HG03045 (cell line): Measurements from ENCODE around the gene ZNF816.
A peak's percentile ranks its signal among the peaks of the same experiment; 100 is the strongest.
"Not testable (repeated sequence)": the region's sequence is repeated elsewhere in the genome, so short reads cannot be mapped to it uniquely, and the experiment has no call there.

ENCODE experiments used
- ATAC-seq: cut with Tn5 transposase; IDR thresholded peaks from one replicate; pipeline ENCODE4 v1.9.1; 2021; ENCODE audit warnings: mild to moderate bottlenecking, moderate library complexity; ENCODE audit not compliant: unreplicated experiment

Gene ZNF816

GRCh38 chr19:52936151-52936953, 26.3 kb downstream of the ZNF816 start:
- no peak for ATAC-seq

DNA sequence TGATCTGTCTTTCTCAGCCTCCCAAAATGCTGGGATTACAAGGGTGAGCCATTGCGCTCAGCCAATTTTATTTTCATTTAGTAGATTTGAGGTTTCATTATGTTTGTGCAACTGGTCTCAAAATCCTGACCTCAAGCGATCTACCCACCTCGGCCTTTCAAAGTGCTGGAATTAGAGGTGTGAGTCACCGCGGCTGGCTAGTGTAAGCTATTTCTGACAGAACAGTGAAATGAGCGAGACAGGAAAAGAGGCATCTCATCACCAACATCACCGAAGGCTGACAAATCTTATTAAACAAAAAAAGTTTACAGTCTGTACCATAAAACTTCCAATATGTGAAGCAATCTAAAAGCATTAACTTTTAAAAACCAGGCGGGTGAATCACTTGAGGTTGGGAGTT, 27.2 kb downstream of the ZNF816 start:
- no peak for ATAC-seq

DNA sequence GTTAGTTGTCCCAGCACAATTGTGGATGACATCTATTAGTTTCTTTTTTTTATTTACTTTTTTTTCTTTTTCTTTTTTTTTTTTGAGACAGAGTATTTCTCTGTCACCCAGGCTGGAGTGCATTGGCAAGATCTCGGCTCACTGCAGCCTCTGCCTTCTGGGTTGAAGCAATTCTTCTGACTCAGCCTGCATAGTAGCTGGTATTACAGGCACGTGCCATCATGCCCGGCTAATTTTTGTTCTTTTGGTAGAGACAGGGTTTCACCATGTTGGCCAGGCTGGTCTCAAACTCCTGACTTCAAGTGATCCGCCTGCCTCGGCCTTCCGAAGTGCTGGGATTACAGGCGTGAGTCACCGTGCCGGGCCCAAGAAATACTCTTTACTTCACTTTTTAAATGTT, 38.0 kb downstream of the ZNF816 start:
- not testable (repeated sequence) for ATAC-seq

- ATAC-seq: no peak
Observed at GRCh38 chr19:52923778-52924593, 38.7 kb downstream of the ZNF816 start.

- ATAC-seq: peak; percentile 96
Observed at GRCh38 chr19:52922841-52923777, 39.6 kb downstream of the ZNF816 start, which contains the start of gene ZNF888. ZNF888 (minus strand) TSS chr19:52923428; CDS start chr19:52917873, 5,555 bp downstream.

DNA sequence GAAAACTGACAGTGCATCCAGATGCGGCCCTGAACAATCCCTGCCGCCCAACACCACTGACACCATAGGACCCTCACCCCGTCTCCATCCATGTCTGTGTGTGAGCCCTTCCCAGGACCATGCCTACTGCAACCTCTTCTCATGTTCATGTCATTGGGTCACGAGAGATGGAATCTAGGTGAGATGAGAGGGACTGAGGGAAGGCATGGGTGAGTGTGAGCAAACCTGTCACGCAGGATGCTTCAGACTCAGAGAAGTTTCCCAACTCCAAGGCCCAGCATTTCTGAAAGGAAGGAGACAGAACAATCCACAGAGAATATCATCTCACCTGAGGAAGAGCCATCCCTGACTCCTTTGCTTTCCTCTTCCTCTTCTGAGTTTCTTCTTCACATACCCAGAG, 45.1 kb downstream of the ZNF816 start:
- ATAC-seq: no peak

DNA sequence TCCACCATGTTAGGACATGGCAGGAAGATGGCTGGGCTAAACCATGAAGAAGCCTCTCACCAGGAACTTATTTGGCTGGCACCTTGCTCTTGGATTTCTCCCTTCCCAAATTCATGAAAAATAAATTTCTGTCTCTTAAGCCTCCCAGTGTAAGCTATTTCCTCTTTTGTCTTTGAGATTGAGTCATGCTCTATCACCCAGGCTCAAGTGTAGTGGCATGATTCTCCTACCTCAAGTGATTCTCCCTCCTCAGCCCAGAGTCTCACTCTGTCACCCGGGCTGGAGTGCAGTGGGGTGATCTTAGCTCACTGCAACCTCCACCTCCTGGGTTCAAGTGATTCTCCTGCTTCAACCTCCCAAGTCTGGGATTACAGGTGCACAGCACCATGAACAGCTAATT, 52.0 kb downstream of the ZNF816 start:
- no peak for ATAC-seq

DNA sequence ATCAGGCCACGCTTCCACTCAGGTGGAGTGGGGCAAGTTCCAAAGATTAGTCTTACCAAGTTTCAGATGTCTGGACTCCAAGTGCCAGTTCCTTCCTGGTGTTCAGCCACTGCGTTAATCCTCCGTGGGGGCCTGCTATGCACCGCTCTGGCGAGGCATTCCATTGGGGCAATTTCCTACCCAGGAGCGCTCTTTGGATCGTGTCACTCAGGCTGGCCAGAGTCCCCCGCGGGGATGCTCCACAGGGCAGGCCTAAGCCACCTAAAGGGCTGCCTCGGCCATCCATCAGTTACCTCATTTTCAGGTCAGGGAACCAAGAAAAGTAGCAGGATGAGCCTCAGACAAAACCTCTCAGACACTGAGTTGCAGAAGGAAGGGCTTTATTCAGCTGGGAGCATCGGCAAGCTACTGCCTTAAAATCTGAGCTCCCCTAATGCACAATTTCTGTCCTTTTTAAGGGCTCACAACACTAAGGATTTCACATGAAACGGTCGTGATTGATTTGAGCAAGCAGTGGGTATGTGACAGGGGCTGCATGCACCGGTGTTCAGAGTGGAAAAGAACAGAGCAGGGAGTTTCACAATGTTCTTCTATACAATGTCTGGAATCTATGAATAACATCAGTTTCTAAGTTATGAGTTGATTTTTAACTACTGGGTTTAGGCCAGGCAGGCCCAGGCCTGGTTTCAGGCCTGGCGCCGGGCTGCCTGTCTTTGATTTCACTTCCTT, 58.5 kb downstream of the ZNF816 start:
- ATAC-seq: not testable (repeated sequence)

DNA sequence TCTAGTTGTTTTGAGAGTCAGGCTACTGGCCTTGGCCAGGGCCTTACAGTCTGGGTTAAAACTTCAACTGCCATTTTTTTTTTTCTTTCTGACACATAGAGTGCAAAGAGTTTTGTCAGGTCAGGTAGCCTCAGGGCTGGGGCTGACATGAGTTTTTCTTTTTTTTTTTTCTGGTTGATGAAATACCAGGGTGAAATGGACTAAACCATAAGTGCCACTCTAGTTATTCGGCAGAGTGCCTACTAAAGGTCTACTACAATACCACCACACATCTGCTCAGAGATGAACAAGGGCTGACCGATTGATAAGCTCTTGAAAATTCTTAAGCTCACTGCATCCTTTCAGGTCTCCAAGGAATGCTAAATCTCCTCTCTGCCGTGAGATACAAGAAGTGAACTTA, 60.8 kb downstream of the ZNF816 start:
- no peak for ATAC-seq
